PC-9 (cell line): ENCODE data around the gene DDX56. TPM values are rescaled to one million over a fixed set of nuclear protein-coding genes. Genes with fewer than 3 reads are reported as not detected.

Experiments used
- BruUV-seq: library from RNA; stranded (reverse); fragments of 400-500 nt; replicated peaks from 2 replicates; lab custom pipeline; 2021; lab: Mats Ljungman, UMichigan
- CTCF ChIA-PET: fragments of 300-600 bp; sonication (Branson Sonifier 250); formaldehyde crosslinking; loops from one replicate; lab custom pipeline; 2022; ENCODE audit warnings: antibody characterized with exemption; lab: Charles Lee
- POLR2A ChIA-PET: fragments of 300-600 bp; sonication (Branson Sonifier 250); formaldehyde crosslinking; loops from one replicate; lab custom pipeline; 2022; ENCODE audit warnings: antibody characterized with exemption; ENCODE audit not compliant: unreplicated experiment; lab: Charles Lee
- DNase-seq, 2 experiments: peaks; one replicate each; pipeline versions ENCODE4 v3.0.0 to v3.0.0-alpha.2; 2015 to 2022; ENCODE audit warnings: mixed read lengths in 1 of 2
- H2AFZ ChIP-seq: fragments of 200-600 bp; sonication (generic); 2 replicates; pipeline ENCODE4 v1.8.1; 2017; ENCODE audit warnings: antibody characterized with exemption
- H3F3A ChIP-seq: fragments of 200-600 bp; sonication (generic); 2 replicates; pipeline ENCODE4 v1.8.1; 2017; ENCODE audit warnings: antibody characterized with exemption, mild to moderate bottlenecking, low read depth; ENCODE audit not compliant: insufficient read depth
- H3K27ac ChIP-seq: fragments of 200-600 bp; sonication (generic); 2 replicates; pipeline ENCODE4 v1.6.1; 2016; ENCODE audit warnings: mixed run types
- H3K27me3 ChIP-seq: fragments of 200-600 bp; sonication (generic); 2 replicates; pipeline ENCODE4 v1.6.1; 2016; ENCODE audit warnings: low read depth, mixed run types; ENCODE audit not compliant: insufficient read depth
- H3K36me3 ChIP-seq: fragments of 200-600 bp; sonication (generic); 2 replicates; pipeline ENCODE4 v1.6.1; 2016; ENCODE audit warnings: low read depth, mixed run types
- H3K4me1 ChIP-seq: fragments of 200-600 bp; sonication (generic); replicated peaks from 2 replicates; pipeline ENCODE4 v1.6.1; 2016; ENCODE audit warnings: mixed run types; ENCODE audit not compliant: insufficient read depth
- H3K4me2 ChIP-seq: fragments of 200-600 bp; sonication (generic); 2 replicates; pipeline ENCODE4 v1.6.1; 2017; ENCODE audit warnings: mixed run types
- H3K4me3 ChIP-seq: fragments of 200-600 bp; sonication (generic); 2 replicates; pipeline ENCODE4 v1.6.1; 2016; ENCODE audit warnings: mixed run types
- H3K79me2 ChIP-seq: fragments of 200-600 bp; sonication (generic); 2 replicates; pipeline ENCODE4 v1.6.1; 2017; ENCODE audit warnings: low read depth, mixed run types
- H3K9me2 ChIP-seq: fragments of 200-600 bp; sonication (generic); 2 replicates; pipeline ENCODE4 v1.8.1; 2017; ENCODE audit warnings: mild to moderate bottlenecking; ENCODE audit not compliant: insufficient read depth
- H3K9me3 ChIP-seq: fragments of 200-600 bp; sonication (generic); 2 replicates; pipeline ENCODE4 v1.8.1; 2016; ENCODE audit warnings: low read depth; ENCODE audit not compliant: insufficient read depth
- H4K20me1 ChIP-seq: fragments of 200-600 bp; sonication (generic); 2 replicates; pipeline ENCODE4 v1.8.1; 2017; ENCODE audit not compliant: insufficient read depth
- EZH2 ChIP-seq: fragments of 200-600 bp; sonication (generic); IDR thresholded peaks from 2 replicates; pipeline ENCODE4 v1.8.0; 2017; ENCODE audit warnings: antibody characterized with exemption, low read depth
- intact Hi-C: fragments of 100-400 bp; cut with micrococcal nuclease; formaldehyde crosslinking; loops from one replicate; pipeline ENCODE4 v1.10.0; 2022; ENCODE audit not compliant: unreplicated experiment
- total RNA-seq: library from RNA; stranded (reverse); gene quantifications from 2 replicates; pipeline ENCODE4 v1.2.3, GENCODE V29; 2021
- TF ChIP-seq, protein P1 (sequence below): fragments of 200-600 bp; sonication (generic); conservative IDR thresholded peaks from 2 replicates; pipeline ENCODE4 v1.6.1; 2017; ENCODE audit warnings: mixed run types, antibody characterized with exemption, mild to moderate bottlenecking, moderate library complexity

The DDX56 gene
- total RNA-seq, 1 experiment from 2014 or later, result 113 TPM

DNA sequence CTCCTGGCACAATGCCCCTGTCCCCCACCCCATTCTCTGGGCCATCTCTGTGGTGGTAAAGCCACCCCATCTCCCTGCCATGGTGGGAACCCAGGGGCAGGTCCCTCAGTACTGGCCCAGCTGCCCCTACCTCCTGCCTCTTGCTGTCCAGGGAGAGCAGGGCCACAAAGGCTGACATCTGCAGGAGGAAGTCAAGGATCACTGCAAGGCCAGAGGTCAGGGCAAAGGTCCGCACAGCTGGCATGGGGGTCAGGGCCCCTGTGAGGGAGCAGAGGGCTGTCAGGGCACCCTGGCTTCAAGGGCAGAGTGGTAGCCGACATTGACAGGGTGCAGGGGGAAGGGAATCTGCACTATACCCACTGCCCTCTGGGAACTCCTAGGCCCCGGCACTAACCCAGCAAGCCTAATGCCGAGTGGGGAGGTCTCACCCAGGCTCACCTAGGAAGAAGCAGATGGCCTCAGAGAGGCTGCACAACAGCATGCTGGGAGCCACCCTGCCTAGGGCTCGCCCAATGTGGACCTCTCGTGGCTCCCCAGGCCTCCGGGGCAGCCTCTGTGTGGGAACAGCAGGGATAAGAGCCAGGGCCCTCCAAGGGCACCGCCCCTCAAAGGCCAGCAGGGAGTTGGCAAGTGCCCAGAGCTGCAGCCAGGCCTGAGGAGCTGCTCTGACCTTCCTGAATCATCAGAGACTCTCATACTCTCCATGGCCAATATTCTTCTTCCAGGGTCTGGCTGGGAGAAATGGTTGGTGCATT, 40.2 kb downstream of the DDX56 start:
- H3K27ac ChIP-seq, result no peak overlapping the region
- H4K20me1 ChIP-seq, result no peaks in the 10 kb centered on the region
- H3F3A ChIP-seq, result no peaks in the 10 kb centered on the region
- no peaks in the 10 kb centered on the region for H3K36me3 ChIP-seq
- no peak overlapping the region for H2AFZ ChIP-seq
- H3K79me2 ChIP-seq, result no peaks in the 10 kb centered on the region
- intact Hi-C loops, result no loop called here
- H3K4me3 ChIP-seq, result no peak overlapping the region
- TF ChIP-seq EZH2, result no peak
- TF ChIP-seq, protein P1, sequence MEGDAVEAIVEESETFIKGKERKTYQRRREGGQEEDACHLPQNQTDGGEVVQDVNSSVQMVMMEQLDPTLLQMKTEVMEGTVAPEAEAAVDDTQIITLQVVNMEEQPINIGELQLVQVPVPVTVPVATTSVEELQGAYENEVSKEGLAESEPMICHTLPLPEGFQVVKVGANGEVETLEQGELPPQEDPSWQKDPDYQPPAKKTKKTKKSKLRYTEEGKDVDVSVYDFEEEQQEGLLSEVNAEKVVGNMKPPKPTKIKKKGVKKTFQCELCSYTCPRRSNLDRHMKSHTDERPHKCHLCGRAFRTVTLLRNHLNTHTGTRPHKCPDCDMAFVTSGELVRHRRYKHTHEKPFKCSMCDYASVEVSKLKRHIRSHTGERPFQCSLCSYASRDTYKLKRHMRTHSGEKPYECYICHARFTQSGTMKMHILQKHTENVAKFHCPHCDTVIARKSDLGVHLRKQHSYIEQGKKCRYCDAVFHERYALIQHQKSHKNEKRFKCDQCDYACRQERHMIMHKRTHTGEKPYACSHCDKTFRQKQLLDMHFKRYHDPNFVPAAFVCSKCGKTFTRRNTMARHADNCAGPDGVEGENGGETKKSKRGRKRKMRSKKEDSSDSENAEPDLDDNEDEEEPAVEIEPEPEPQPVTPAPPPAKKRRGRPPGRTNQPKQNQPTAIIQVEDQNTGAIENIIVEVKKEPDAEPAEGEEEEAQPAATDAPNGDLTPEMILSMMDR, result no peak
- POLR2A ChIA-PET, result no interaction called here
- no TSS peak for BruUV-seq
- H3K4me2 ChIP-seq, result no peak overlapping the region
- CTCF ChIA-PET, result interaction anchor here (1.5 kb wide), 1 partner anchor 43 kb away, joined by 6 read pairs; the partner anchor contains the start of gene NUDCD3
- no peaks in the 10 kb centered on the region for H3K27me3 ChIP-seq
- H3K9me2 ChIP-seq, result no peaks in the 10 kb centered on the region
- no peaks in the 10 kb centered on the region for H3K9me3 ChIP-seq
- DNase-seq, result peak in 1 of 2 experiments; percentile 33
- H3K4me1 ChIP-seq, result no peaks in the 10 kb centered on the region

DNA sequence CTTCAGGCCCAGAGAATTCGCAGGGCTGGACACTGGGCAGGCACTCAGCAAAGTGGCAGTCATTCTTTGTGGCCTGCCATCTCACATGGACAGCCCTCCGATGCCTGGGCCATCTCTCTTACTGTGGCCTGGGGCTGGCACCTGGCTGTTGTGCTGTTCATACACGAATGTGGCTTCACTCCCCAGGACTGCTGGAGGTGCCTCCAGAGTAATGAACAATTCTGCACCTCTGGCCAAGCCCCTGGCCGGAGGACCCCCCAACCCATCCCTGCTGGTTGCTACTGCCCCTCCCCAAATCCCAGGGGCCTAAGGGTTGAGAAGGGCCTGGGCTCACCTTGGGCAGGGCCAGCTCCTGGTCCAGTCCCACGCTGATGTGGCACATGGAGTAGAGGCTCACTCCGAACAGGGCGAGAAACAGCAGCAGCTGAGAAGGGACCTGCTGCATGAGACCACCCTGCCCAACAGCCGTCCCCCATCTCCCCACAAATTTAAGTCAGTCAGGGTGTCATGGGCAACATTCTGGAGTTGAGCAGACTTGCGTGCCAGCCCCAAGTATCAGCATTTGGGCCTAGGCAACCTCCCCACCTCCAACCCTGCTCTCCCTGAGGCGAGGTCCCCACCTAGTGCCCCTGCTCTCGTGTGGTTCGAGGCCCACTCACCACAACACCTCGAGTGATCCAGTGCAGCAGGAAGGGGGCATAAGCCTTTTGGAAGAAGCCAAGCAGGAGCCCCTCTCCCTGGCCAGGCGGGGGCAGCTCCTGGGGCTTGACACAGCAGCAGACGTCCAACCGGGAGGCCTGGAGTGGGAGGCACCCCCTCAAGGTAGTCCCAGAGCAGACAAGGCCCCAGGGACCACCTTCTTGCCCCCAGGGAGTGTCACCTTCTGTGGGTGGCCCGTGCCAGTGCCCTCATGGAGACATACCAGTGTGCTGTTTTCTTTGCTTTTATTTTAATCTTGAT, 42.0 kb downstream of the DDX56 start:
- H3K4me3 ChIP-seq, result no peak overlapping the region
- no peaks in the 10 kb centered on the region for H3K4me1 ChIP-seq
- H3K9me3 ChIP-seq, result no peaks in the 10 kb centered on the region
- no peaks in the 10 kb centered on the region for H3K36me3 ChIP-seq
- no peaks in the 10 kb centered on the region for H3F3A ChIP-seq
- no peak for TF ChIP-seq EZH2
- TF ChIP-seq, protein P1, result no peak
- DNase-seq, result no peak
- no peak overlapping the region for H3K27ac ChIP-seq
- ChIA-PET POLR2A (no interaction called here), CTCF (no interaction called here)
- H3K9me2 ChIP-seq, result no peaks in the 10 kb centered on the region
- no peak overlapping the region for H2AFZ ChIP-seq
- BruUV-seq, result no TSS peak
- H4K20me1 ChIP-seq, result no peaks in the 10 kb centered on the region
- no peak overlapping the region for H3K4me2 ChIP-seq
- no peaks in the 10 kb centered on the region for H3K27me3 ChIP-seq
- intact Hi-C loops, result no loop called here
- H3K79me2 ChIP-seq, result no peaks in the 10 kb centered on the region

DNA sequence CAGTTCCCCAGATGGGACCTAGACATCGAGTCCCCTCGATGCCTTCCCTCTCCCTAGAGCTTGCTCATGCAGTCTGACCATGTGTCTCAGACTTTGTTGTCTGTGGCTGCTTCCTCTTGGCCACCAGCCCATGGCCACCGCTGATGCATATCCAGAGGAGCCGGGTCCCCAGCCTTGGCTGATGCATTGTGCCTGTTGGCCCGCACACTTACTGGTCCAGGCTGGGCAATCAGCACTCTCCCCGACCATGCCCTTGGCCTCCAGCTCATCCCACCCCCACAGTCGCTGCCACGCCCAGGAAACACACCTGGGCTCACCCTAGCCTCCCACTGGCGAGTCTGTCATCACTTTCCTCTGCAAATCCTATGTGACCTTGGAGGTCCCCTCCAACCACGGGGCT, 42.7 kb downstream of the DDX56 start:
- H4K20me1 ChIP-seq, result no peaks in the 10 kb centered on the region
- no TSS peak for BruUV-seq
- ChIA-PET POLR2A (no interaction called here), CTCF (no interaction called here)
- H3K36me3 ChIP-seq, result no peaks in the 10 kb centered on the region
- H3K4me2 ChIP-seq, result no peak overlapping the region
- intact Hi-C loops, result no loop called here
- H3K27ac ChIP-seq, result no peak overlapping the region
- H3K9me3 ChIP-seq, result no peaks in the 10 kb centered on the region
- no peak overlapping the region for H2AFZ ChIP-seq
- H3K27me3 ChIP-seq, result no peaks in the 10 kb centered on the region
- peak in 1 of 2 experiments; percentile 40 for DNase-seq
- TF ChIP-seq EZH2, result no peak
- TF ChIP-seq, protein P1, result no peak
- no peaks in the 10 kb centered on the region for H3K9me2 ChIP-seq
- no peak overlapping the region for H3K4me3 ChIP-seq
- H3K79me2 ChIP-seq, result no peaks in the 10 kb centered on the region
- H3K4me1 ChIP-seq, result no peaks in the 10 kb centered on the region
- H3F3A ChIP-seq, result no peaks in the 10 kb centered on the region
